ENCODE results near the gene C20orf144.

DNA sequence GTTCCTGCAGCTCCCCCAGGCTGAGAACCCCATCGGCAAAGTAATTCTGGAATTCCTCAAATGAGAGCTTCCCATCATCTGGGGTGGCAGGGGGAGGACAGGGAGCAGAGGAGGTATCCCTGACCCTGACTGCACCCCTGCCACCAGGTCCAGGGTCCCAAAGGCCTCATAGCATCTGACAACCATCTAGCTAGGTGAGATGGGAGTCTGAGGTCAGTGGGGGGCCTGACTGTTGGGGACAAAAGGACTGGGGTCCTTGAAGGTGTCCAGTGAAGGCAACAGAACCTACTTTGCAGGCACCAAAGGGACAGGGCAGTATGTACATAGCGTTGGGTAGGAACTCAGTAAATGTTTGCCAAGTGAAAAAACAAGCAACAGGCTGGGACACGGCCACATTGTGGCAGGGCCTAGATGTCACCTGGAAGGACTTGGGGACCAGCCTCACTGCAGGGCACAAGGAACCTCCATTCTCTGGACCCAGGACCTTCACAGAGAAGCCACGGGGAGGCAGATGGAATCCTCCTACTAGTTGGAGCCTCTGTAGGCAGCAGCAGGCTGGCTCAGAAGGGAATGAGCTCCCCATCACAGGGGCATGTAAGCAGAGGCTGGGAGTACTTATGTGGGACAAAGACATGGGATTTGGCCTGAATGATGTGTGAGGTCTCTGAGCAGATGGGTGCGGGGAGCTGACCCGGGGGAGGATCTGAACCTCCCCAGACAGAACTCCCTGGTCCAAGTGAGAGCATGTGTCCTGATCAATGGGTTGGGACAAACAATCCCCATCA lies 8.8 kb downstream of the C20orf144 start:
- no peak for TF ChIP-seq POLR2A (IDR thresholded peaks at IDR 0.05)
- TF ChIP-seq EP300 (IDR thresholded peaks at IDR 0.05): no peak
- TF ChIP-seq, protein P1, sequence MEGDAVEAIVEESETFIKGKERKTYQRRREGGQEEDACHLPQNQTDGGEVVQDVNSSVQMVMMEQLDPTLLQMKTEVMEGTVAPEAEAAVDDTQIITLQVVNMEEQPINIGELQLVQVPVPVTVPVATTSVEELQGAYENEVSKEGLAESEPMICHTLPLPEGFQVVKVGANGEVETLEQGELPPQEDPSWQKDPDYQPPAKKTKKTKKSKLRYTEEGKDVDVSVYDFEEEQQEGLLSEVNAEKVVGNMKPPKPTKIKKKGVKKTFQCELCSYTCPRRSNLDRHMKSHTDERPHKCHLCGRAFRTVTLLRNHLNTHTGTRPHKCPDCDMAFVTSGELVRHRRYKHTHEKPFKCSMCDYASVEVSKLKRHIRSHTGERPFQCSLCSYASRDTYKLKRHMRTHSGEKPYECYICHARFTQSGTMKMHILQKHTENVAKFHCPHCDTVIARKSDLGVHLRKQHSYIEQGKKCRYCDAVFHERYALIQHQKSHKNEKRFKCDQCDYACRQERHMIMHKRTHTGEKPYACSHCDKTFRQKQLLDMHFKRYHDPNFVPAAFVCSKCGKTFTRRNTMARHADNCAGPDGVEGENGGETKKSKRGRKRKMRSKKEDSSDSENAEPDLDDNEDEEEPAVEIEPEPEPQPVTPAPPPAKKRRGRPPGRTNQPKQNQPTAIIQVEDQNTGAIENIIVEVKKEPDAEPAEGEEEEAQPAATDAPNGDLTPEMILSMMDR (IDR thresholded peaks at IDR 0.05): no peak
